H1 (cell line): ENCODE data around the gene LONRF2. TPM values are rescaled to one million over a fixed set of nuclear protein-coding genes. Genes with fewer than 3 reads are reported as not detected.

Experiments
- CTCF ChIA-PET: fragments of 300-600 bp; sonication (Branson Sonifier 250); formaldehyde crosslinking; loops from one replicate; lab custom pipeline; 2021; ENCODE audit not compliant: partially characterized antibody; lab: Charles Lee
- POLR2A ChIA-PET: fragments of 300-600 bp; sonication (Branson Sonifier 250); formaldehyde crosslinking; loops from one replicate; lab custom pipeline; 2021; ENCODE audit warnings: inconsistent platforms; ENCODE audit not compliant: partially characterized antibody; lab: Charles Lee
- DNase-seq, 2 experiments: peaks; one replicate each; pipeline versions ENCODE4 v3.0.0 to v3.0.0-alpha.2; 2010 to 2022; ENCODE audit warnings: low spot score in 2 of 2, low read depth in 1 of 2, mixed read lengths in 1 of 2
- FAIRE-seq: peaks from 2 replicates; lab custom pipeline; 2011; peaks lifted over from hg19 to GRCh38; lab: Jason Lieb, UNC
- H2AFZ ChIP-seq: 2 replicates; pipeline ENCODE4 v1.8.1; 2012; ENCODE audit warnings: low read length, inconsistent platforms
- H2AK5ac ChIP-seq: 2 replicates; pipeline ENCODE4 v1.6.1; 2013; ENCODE audit warnings: low read depth, low read length
- H2BK120ac ChIP-seq: replicated peaks from 2 replicates; pipeline ENCODE3; 2013; ENCODE audit warnings: low read depth, low read length, inconsistent platforms
- H2BK12ac ChIP-seq: 2 replicates; pipeline ENCODE4 v1.6.1; 2013; ENCODE audit warnings: low read depth, low read length
- H2BK15ac ChIP-seq: 2 replicates; pipeline ENCODE4 v1.6.1; 2013; ENCODE audit warnings: low read length
- H2BK20ac ChIP-seq: 2 replicates; pipeline ENCODE4 v1.6.1; 2013; ENCODE audit warnings: low read length
- H2BK5ac ChIP-seq: 2 replicates; pipeline ENCODE4 v1.6.1; 2013; ENCODE audit warnings: low read depth, low read length
- H3K14ac ChIP-seq: 2 replicates; pipeline ENCODE4 v1.6.1; 2013; ENCODE audit warnings: inconsistent platforms; ENCODE audit not compliant: insufficient read length
- H3K18ac ChIP-seq: 2 replicates; pipeline ENCODE4 v1.6.1; 2013; ENCODE audit warnings: low read length; ENCODE audit errors: extremely low read depth
- H3K23ac ChIP-seq: 2 replicates; pipeline ENCODE4 v1.6.1; 2013; ENCODE audit warnings: inconsistent platforms; ENCODE audit not compliant: insufficient read length
- H3K23me2 ChIP-seq: 2 replicates; pipeline ENCODE4 v1.6.1; 2013; ENCODE audit warnings: low read depth, low read length
- H3K27ac ChIP-seq: 2 replicates; pipeline ENCODE4 v1.6.1; 2011; ENCODE audit warnings: low read depth, low read length, inconsistent platforms
- H3K27me3 ChIP-seq, 4 experiments: replicated peaks in 1 of 4; 1 replicate in 1 of 4; 2 replicates in 3 of 4; pipeline versions ENCODE4 v1.6.1 to v1.8.1; 2011 to 2013; ENCODE audit warnings: low read length in 3 of 4, mild to moderate bottlenecking in 3 of 4, inconsistent platforms in 2 of 4, mixed read lengths in 2 of 4, moderate library complexity in 1 of 4; ENCODE audit not compliant: control insufficient read depth in 3 of 4, insufficient read depth in 3 of 4; ENCODE audit errors: extremely low read depth in 1 of 4
- H3K36me3 ChIP-seq, 4 experiments: 2 replicates each; pipeline versions ENCODE4 v1.6.1 to v1.8.1; 2011 to 2013; ENCODE audit warnings: mild to moderate bottlenecking in 4 of 4, low read length in 3 of 4, moderate library complexity in 2 of 4, control low read depth in 1 of 4, inconsistent platforms in 1 of 4; ENCODE audit not compliant: insufficient read depth in 4 of 4, control insufficient read depth in 2 of 4
- H3K4ac ChIP-seq: replicated peaks from 2 replicates; pipeline ENCODE3; 2013; ENCODE audit warnings: low read length, low read depth, mixed read lengths, inconsistent platforms; ENCODE audit not compliant: insufficient read length
- H3K4me1 ChIP-seq, 4 experiments: replicated peaks in 1 of 4; 1 replicate in 1 of 4; 2 replicates in 3 of 4; pipeline versions ENCODE4 v1.6.1 to v1.8.1; 2011 to 2013; ENCODE audit warnings: low read length in 3 of 4, inconsistent platforms in 2 of 4, mixed read lengths in 1 of 4; ENCODE audit not compliant: insufficient read depth in 4 of 4, control insufficient read depth in 3 of 4
- H3K4me2 ChIP-seq, 2 experiments: 2 replicates each; pipeline versions ENCODE4 v1.6.1 to v1.8.1; 2011 to 2013; ENCODE audit warnings: low read depth in 2 of 2, low read length in 2 of 2, control low read depth in 1 of 2, inconsistent platforms in 1 of 2, mild to moderate bottlenecking in 1 of 2; ENCODE audit not compliant: insufficient read depth in 1 of 2
- H3K4me3 ChIP-seq, 4 experiments: fragments of 200-600, 300-600 bp in 1 of 4; sonication (generic), shearing (Covaris generic), sonication (Bioruptor Twin) in 1 of 4; 2 replicates each; pipeline versions ENCODE4 v1.5.1 to v1.8.1; 2011 to 2016; ENCODE audit warnings: low read length in 4 of 4, low read depth in 3 of 4, control low read depth in 2 of 4, inconsistent platforms in 2 of 4, mild to moderate bottlenecking in 2 of 4, mixed read lengths in 1 of 4, moderate library complexity in 1 of 4; ENCODE audit not compliant: insufficient read depth in 2 of 4; ENCODE audit errors: extremely low read depth in 1 of 4
- H3K56ac ChIP-seq: replicated peaks from 2 replicates; pipeline ENCODE3; 2013; ENCODE audit warnings: low read depth, mild to moderate bottlenecking, mixed read lengths, low read length, inconsistent platforms; ENCODE audit not compliant: insufficient read length
- H3K79me1 ChIP-seq: 2 replicates; pipeline ENCODE4 v1.6.1; 2013; ENCODE audit warnings: low read depth, low read length, control low read depth
- H3K79me2 ChIP-seq, 2 experiments: 2 replicates each; pipeline versions ENCODE4 v1.6.1 to v1.8.1; 2012 to 2013; ENCODE audit warnings: low read length in 2 of 2, mild to moderate bottlenecking in 2 of 2, inconsistent platforms in 1 of 2; ENCODE audit not compliant: insufficient read depth in 2 of 2, control insufficient read depth in 1 of 2
- H3K9ac ChIP-seq, 4 experiments: replicated peaks in 1 of 4; 1 replicate in 1 of 4; 2 replicates in 3 of 4; pipeline versions ENCODE4 v1.6.1 to v1.8.1; 2011 to 2013; ENCODE audit warnings: low read depth in 3 of 4, low read length in 3 of 4, control low read depth in 2 of 4, mild to moderate bottlenecking in 2 of 4, moderate library complexity in 2 of 4, inconsistent platforms in 1 of 4; ENCODE audit errors: extremely low read depth in 1 of 4
- H3K9me3 ChIP-seq, 2 experiments: 2 replicates each; pipeline versions ENCODE4 v1.6.1 to v1.8.1; 2012 to 2013; ENCODE audit warnings: mild to moderate bottlenecking in 2 of 2, moderate library complexity in 2 of 2, control low read depth in 1 of 2, inconsistent platforms in 1 of 2, low read depth in 1 of 2, low read length in 1 of 2, mixed read lengths in 1 of 2; ENCODE audit not compliant: insufficient read depth in 2 of 2
- H4K20me1 ChIP-seq, 2 experiments: replicated peaks in 1 of 2; 2 replicates each; pipeline versions ENCODE3 to v1.8.1; 2011 to 2013; ENCODE audit warnings: inconsistent platforms in 2 of 2, low read length in 2 of 2, mild to moderate bottlenecking in 1 of 2; ENCODE audit not compliant: insufficient read depth in 2 of 2, control insufficient read depth in 1 of 2
- H4K5ac ChIP-seq: 2 replicates; pipeline ENCODE4 v1.6.1; 2013; ENCODE audit warnings: low read length, low read depth, mixed read lengths, inconsistent platforms; ENCODE audit not compliant: insufficient read length
- H4K8ac ChIP-seq: 2 replicates; pipeline ENCODE4 v1.8.0; 2013; ENCODE audit warnings: mild to moderate bottlenecking, moderate library complexity, low read length, inconsistent platforms; ENCODE audit not compliant: insufficient read depth; ENCODE audit errors: extremely low read depth
- H4K91ac ChIP-seq: replicated peaks from 2 replicates; pipeline ENCODE3; 2013; ENCODE audit warnings: low read length, mixed read lengths, inconsistent platforms; ENCODE audit not compliant: insufficient read length
- ASH2L ChIP-seq: fragments of 200-600, 300-600 bp; sonication (generic); IDR thresholded peaks from one replicate; pipeline ENCODE4 v1.7.1; 2017; ENCODE audit warnings: low read length
- ATF3 ChIP-seq: IDR thresholded peaks from 2 replicates; pipeline ENCODE4 v1.6.1; 2011; ENCODE audit warnings: low read depth, mild to moderate bottlenecking, low read length; ENCODE audit not compliant: insufficient read depth
- EGR1 ChIP-seq: IDR thresholded peaks from 2 replicates; pipeline ENCODE4 v1.6.1; 2011; ENCODE audit warnings: low read depth, low read length, borderline replicate concordance
- FOSL1 ChIP-seq: IDR thresholded peaks from 2 replicates; pipeline ENCODE4 v1.6.1; 2011; ENCODE audit warnings: mild to moderate bottlenecking, low read depth, low read length, moderate library complexity; ENCODE audit not compliant: insufficient read depth
- KDM1A ChIP-seq: fragments of 200-600, 300-600 bp; sonication (generic); IDR thresholded peaks from 2 replicates; pipeline ENCODE4 v1.7.1; 2016; ENCODE audit warnings: mild to moderate bottlenecking, low read length, borderline replicate concordance
- POLR2A ChIP-seq, 2 experiments: IDR thresholded peaks; 1 replicate in 1 of 2; 2 replicates in 1 of 2; pipeline ENCODE4 v1.6.1; 2011; ENCODE audit warnings: low read depth in 2 of 2, low read length in 2 of 2, mild to moderate bottlenecking in 2 of 2; ENCODE audit errors: control extremely low read depth in 1 of 2
- RXRA ChIP-seq: IDR thresholded peaks from 2 replicates; pipeline ENCODE4 v1.6.1; 2011; ENCODE audit warnings: low read depth, mild to moderate bottlenecking, low read length, moderate library complexity; ENCODE audit not compliant: insufficient read depth
- SP2 ChIP-seq: IDR thresholded peaks from 2 replicates; pipeline ENCODE4 v1.6.1; 2012; ENCODE audit warnings: mild to moderate bottlenecking, low read length, inconsistent platforms
- WGBS, 2 experiments: shearing (Covaris generic) in 1 of 2; methylation state at CpG; one replicate each; pipeline versions ENCODE4 v1.1.6 to v1.1.7; 2013 to 2015; ENCODE audit warnings: low lambda C conversion rate in 2 of 2, mixed read lengths in 2 of 2, inconsistent platforms in 1 of 2, low coverage in 1 of 2, missing lambda C conversion rate in 1 of 2; ENCODE audit not compliant: insufficient replicate concordance in 2 of 2, insufficient coverage in 1 of 2, insufficient read length in 1 of 2; ENCODE audit errors: extremely low coverage in 1 of 2, missing lambda C conversion rate in 1 of 2; 5-methylcytosine and 5-hydroxymethylcytosine counted together
- polyA plus RNA-seq, 7 experiments: library from polyadenylated mRNA; depleted of rRNA in 3 of 7; stranded (reverse) in 5 of 7; unstranded in 2 of 7; fragments of >200 nt in 5 of 7; fragments of 200-250 nt in 2 of 7; gene quantifications; 1 replicate in 5 of 7; 2 replicates in 1 of 7; 4 replicates in 1 of 7; pipeline versions ENCODE4 v1.2.1 to v1.2.3, GENCODE V29; 2011 to 2013; ENCODE audit warnings: missing spikeins in 2 of 7, mixed read lengths in 2 of 7
- total RNA-seq: library from RNA; stranded (reverse); fragmentation: NEBNext Ultra II Directional; extraction: Animal tissue kit (Norgen Biotek cat#: 25700); gene quantifications from 2 replicates; pipeline ENCODE4 v1.2.1, GENCODE V29; 2021

Gene LONRF2
- total and polyA plus RNA-seq, 2 of the 8 experiments (the other 6 are each of a cell fraction or from before 2014, with no cell fraction given): 0.24 to 0.74 TPM

- Histone ChIP-seq H3K4me2 (no peak overlapping the region; a peak in 1 of 4 replicates), H2BK20ac (peak overlapping the region; percentile 55; the same call in 1 of the 2 replicates), H3K56ac (no peak overlapping the region), H2AFZ (peak overlapping the region; percentile 40; the same call in 1 of the 2 replicates), H3K4ac (no peak overlapping the region), H3K27me3 (no peaks in the 10 kb centered on the region), H4K8ac (no peak overlapping the region), H4K5ac (no peak overlapping the region), H3K9ac (no peak overlapping the region), H2BK12ac (no peak overlapping the region), H2BK15ac (no peak overlapping the region), H3K23me2 (no peaks in the 10 kb centered on the region), H2AK5ac (no peak overlapping the region), H3K36me3 (no peaks in the 10 kb centered on the region; a peak in 1 of 8 replicates), H3K79me2 (no peaks in the 10 kb centered on the region), H3K14ac (no peak overlapping the region), H3K9me3 (no peaks in the 10 kb centered on the region), H3K18ac (no peak overlapping the region), H3K4me3 (no peak overlapping the region), H4K91ac (no peak overlapping the region), H4K20me1 (no peaks in the 10 kb centered on the region), H3K4me1 (peaks cover 0 to 21% (median 9%) of the 10 kb centered on the region in 4 experiments; a peak in 5 of 7 replicates), H3K79me1 (no peaks in the 10 kb centered on the region), H3K27ac (no peak overlapping the region), H3K23ac (no peak overlapping the region), H2BK120ac (no peak overlapping the region)
- FAIRE-seq (no peak), DNase-seq (no peak)
- CTCF ChIA-PET: interaction anchor here (1.0 to 5.2 kb wide), 7 partner anchors 13 to 95 kb away, joined by 3 to 41 read pairs (median 4); no protein-coding TSS in a partner anchor
- POLR2A ChIA-PET: no interaction called here
- WGBS, 2 experiments: 92% methylated on average over 3 of the region's 3 CpGs; no CpG with 5 or more reads in 1 of the 2 experiments
- no peak for TF ChIP-seq SP2
- TF ChIP-seq ASH2L: no peak
- no peak for TF ChIP-seq KDM1A
- TF ChIP-seq ATF3: no peak
- TF ChIP-seq POLR2A (IDR thresholded peaks at IDR 0.05; ENCODE audit: control extremely low read depth in 1 of 2, low read depth in 2 of 2, low read length in 2 of 2): no peak
- no peak for TF ChIP-seq FOSL1
- TF ChIP-seq EGR1: no peak
- TF ChIP-seq RXRA: no peak
- TF ChIP-seq, all 59 proteins: peak for 0
- peak overlapping the region; percentile 75; the same call in 1 of the 2 replicates for H2BK5ac ChIP-seq
These were observed 36.0 kb downstream of the LONRF2 start for GRCh38 chr2:100286318-100286717.
